IPS-11a (cell line): Measurements from ENCODE around the gene DIP2C.

ENCODE experiments used
- H3K4me3 ChIP-seq: one replicate; pipeline ENCODE4 v1.5.1; 2013; ENCODE audit warnings: low read depth, low read length, control low read depth

DIP2C gene

DNA sequence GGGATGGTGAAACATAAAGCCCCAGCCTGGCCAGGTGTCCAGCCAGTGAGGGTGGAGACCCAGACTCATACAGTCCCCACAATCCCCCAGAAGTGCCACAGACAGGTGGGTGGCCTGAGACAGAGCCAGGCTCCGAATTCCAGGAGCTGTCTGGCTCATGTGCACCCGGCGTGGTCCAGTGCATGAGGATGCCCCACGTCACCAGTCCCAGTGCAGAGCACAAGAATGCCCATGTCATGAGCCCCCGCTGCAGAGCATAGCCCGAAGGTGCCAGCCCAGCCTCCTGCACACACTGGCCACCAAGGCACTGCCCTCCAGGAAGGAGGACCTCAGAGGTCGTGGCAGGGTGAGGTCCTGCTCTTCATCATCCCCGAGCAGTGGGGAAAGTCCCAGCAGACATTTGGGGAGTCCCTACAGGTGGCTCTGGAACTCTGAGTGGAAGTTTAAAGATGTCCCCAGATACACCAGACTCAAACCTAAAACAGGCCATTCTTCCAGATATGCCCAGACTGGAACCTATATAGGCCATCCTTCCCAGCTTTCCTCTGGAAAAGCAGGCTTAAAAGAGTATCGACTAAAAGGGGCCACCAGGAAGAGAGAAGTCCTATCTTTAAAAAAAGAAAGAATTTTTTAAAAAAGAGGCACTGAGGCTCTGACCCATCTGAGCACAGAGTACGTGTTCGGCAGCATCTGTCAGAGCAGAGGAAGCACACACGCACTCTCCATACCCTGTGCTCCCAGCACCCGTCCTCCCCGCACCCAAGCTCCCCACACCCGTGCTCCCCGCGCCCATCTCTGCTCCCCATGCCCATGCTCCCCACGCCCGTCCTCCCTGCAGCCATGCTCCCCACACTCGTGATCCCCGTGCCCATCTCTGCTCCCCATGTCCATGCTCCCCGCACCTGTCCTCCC lies 11.5 kb downstream of the DIP2C start:
- H3K4me3 ChIP-seq, result no peak overlapping the region

DNA sequence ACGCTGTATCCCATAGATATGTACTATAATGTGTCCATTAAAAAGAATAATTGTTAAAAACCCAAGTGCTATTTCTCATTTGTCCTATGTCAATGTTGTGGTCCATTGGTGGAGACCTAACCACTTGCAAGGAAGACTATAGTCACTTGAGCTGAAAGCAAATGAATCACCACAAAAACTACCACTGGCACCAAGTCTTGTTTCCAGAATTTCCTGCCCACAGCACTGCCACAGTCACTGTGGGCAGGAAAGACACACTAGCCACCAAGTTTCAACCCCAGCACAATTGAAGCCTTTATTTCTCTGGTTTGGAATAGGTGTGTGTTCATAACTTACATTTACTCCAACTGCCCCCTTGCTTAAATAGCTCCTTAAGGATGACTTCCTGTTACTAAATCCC lies 12.4 kb downstream of the DIP2C start:
- H3K4me3 ChIP-seq, result no peak overlapping the region

DNA sequence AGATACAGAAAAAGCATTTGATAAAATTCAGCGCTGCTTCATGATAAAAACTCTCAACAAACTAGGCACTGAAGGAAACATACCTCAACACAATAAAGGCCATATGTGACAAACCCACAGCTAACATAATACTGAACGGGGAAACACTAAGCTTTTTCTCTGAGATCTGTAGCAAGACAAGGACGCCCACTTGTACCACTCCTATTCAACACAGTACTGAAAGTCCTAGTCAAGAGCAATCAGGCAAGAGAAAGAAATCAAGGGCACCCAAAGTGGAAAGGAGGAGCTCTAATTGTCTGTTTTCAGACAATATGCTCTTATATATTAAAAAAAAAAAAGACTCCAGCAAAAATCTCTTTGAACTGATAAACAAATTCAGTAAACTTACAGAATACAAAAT lies 13.3 kb downstream of the DIP2C start:
- H3K4me3 ChIP-seq, result no peak overlapping the region

DNA sequence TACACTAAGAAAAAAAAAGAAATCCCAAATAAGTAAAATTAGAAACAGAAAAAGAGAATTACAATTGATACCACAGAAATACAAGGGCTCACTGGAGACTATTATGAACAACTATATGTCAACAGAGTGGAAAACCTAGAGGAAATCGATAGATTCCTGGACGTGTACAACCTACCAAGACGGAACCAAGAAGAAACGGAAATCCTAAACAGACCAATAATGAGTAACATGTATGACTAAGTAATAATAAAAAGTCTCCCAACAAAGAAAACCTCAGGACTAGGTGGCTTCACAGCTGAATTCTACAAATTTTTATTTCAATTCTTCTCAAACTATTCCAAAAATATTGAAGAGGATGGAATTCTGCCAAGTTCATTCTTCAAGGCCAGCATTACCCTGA lies 13.9 kb downstream of the DIP2C start:
- H3K4me3 ChIP-seq, result no peak overlapping the region

DNA sequence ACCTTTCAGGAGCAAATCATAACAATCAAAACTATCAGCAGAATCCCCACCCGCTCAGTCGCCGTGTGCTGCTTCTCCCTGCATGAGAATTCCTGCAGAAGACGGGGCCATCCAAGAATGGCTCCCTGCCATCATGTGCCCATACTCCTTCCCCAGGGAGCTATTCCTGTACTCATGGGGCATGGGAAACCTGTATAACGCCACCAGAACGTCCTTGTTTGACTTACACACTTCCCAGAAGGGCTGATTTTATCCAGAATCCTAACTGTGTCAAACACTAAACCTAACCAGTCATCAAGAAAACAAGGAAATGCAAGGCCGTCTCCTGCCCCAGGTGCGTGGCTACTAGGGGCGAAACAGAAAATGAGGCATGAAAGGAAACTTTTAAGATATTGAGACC lies 16.0 kb downstream of the DIP2C start:
- no peak overlapping the region for H3K4me3 ChIP-seq

DNA sequence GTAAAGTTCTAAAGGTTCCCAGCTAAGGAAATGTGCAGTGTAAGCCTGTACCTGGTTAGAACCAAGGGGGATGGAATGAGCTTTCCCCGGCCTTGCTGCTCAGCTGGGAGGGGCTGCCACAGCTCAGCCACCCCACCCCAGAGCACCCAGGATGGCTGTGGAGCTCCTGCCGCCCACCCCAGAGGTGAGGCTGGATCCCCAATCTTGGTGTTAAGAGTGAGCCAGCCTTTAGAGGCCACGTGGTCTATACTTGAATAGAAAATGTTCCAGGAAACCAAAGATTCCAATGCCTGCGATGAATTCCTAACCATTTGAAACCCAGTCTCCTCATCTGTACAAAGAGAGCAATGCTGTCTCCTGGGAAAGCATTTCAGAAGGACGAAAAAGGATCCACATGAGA lies 16.5 kb downstream of the DIP2C start:
- H3K4me3 ChIP-seq, result no peak overlapping the region

DNA sequence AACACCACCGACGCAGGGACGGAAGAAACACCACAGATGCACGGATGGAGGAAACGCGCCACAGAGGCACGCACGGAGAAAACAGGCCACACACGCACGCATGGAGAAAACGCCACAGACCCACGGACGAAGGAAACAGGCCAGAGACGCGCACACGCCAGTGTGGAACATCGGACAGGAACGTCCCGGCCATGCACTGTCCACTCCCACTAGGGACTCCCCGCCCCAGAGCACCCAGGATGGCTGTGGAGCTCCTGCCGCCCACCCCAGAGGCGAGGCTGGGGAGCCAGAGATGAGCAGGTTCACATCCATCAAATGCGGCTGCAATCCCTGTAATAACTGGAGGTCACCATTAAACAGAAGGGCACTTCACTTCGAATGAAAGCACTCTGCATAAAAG lies 17.3 kb downstream of the DIP2C start:
- H3K4me3 ChIP-seq, result no peak overlapping the region

DNA sequence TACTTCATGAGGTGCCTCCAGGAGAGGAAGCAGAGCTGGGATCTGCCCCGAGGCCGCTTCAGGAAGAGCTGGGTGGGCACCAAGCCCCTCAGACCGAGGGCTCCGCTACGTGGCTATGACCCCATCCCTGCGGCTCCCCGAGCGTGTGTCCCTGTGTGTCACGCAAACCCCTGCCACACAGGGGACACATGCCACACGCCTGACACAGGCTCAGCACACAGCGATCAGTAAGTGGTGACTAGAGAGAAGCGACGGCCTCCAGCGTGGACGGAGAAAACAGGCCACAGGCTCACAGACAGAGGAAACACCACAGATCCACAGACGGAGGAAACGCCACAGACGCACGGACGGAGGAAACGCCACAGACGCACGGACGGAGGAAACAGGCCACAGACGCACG lies 18.5 kb downstream of the DIP2C start:
- H3K4me3 ChIP-seq, result no peak overlapping the region

DNA sequence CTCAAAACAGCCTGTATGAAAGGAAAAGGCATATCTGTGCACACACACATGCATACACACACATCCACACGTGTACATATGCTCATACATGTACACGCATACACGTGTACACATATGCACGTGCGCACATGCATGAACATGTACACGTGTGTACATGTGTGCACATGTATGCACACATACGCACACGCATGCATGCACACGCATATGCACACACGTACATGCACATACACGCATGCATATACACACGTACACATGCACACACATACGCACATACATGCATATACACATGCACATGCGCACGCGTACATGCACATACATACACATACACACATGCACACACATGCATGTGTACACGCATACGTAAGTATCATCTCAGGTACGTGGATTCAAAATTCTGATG lies 19.4 kb downstream of the DIP2C start:
- no peak overlapping the region for H3K4me3 ChIP-seq

DNA sequence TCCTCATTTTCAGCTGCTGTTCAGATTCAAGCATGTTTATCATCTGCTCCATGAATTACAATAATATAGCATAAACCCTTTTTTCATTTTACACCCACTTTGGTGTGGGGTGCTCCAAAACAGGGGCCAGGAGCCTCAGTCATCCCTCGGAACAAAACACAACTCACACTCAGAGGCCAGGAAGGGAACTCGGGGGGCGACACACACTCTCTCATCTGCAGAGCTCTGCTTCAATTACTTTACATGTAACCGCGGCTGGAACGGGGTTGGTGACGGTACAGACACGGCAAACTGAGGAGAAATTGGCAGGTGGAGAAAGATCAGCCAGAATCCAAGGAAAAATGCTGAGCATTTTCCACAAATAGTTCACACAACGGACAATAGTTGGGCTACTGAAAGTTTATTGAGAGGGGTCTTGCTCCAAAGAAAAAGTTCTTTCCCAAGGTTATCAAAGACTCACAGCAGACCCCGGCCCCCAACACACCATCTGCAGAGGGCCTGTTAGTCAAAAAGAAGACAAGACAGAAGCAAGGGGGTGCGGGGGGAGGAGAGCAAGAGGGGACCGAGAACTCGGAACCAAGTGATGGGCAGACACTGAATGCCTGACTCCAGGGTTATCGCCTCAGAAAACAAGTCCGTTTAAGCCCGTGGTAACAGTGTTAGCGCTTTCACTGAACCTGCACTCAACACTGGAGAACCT lies 20.5 kb downstream of the DIP2C start:
- H3K4me3 ChIP-seq, result no peak overlapping the region

DNA sequence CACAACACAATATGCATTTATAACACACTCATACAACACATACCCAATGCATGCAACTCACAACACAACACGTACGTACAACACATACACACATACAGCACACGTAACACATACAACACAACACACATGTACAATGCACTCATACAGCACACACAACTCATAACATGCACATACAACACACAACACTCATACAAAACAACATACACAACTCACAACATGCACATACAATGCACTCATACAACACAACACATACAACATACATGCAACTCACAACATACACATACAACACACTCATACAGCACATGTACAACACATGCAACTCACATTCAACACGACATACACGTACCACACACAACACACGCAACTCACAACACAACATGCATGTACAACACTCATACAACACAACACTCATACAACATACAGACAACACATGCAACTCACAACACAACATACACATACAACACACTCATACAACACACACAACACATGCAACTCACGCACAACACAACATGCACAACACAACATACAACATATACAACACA lies 21.8 kb downstream of the DIP2C start:
- H3K4me3 ChIP-seq, result no peak overlapping the region

DNA sequence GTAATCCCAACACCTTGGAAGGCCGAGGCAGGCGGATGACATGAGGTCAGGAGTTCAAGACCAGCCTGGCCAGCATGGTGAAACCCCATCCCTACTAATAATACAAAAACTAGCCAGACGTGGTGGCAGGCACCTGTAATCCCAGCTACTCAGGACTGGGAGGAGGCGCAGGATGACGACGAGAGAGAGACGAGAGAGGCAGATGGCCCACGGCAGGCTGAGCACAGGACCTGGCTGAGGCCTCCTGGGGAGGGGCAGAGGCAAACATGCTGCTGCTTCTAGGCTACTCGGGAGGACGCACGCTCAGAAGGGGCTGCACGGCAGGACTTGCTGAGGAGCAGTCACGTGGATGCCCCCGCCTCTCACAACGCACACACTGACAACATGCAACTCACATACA lies 22.4 kb downstream of the DIP2C start:
- H3K4me3 ChIP-seq, result no peak overlapping the region

DNA sequence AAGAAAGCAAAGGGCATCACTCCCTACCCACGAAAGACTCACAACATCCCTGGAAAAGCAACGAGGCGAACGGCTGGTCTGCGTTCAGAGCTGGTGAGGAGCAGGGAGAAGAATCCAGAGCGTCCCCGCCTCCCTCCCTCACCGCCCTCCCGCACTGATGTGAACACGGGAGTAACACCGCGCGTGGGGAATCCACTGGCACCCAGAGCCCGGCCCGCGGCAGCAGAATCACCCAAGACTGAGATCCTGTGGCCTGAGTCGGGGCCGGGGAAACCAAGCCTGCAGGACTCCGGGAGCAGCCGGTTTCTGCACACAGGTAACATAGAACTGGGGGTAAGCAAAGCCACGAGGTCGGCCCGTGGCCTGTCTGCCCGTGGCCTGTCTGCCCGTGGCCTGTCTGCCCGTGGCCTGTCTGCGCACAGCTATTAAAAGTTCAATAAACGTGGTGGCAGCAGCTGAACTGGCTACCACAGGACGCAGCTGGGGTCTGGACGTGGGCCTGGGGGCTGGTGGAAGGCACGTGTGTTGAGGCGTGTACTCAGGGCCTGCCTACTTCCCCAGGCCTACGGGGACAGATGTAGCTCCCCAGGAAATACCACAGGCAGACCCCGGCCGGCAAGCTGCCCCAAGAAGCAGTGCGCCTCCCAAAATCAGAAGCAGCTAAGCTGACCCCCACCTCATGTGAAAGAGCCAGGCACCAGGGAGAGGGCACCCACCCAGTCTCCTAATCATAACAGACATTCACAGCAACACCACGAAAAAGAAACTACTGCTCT lies 23.0 kb downstream of the DIP2C start:
- H3K4me3 ChIP-seq, result no peak overlapping the region

DNA sequence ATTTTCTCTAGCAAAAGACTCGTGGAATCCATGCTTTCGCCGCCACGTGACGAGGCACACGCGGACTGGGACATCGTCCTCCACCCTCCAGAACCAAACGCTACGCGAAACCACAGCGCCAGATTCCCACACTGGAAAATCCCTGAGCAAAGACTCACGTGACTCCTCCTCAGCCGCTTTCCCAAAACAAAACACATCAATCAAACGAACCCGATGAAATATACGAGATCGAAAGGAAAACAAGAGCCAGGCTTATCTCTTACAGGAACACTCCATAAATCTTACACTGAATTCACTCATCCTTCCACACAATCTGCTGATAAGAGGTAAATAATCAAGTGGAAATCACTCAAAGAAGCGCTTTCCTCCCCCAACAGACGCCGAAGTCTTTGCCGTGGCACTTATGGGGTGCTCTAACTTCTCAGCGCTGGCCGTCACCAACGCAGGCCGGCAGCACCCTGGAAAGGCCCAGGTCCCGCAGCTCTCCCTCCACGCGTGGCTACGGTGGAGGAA lies 23.8 kb downstream of the DIP2C start:
- no peak overlapping the region for H3K4me3 ChIP-seq

DNA sequence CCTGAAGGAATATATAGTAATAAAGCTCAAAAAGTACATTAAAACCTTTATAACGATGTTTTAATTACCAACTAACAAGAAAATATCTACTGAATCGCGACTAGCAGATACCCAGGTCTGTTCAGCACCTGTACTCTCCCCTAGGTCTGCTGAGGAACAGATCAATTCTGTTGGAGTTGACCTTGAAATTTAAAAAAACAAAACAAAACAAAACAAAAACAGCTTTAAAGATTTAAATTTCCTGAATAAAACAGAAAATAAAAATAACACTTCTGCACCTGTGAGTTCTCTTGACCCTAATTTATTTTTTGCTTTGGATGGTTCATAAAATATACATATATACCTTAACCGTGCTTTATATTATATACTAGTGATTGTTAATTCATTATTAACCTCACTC lies 24.6 kb downstream of the DIP2C start:
- no peak overlapping the region for H3K4me3 ChIP-seq

DNA sequence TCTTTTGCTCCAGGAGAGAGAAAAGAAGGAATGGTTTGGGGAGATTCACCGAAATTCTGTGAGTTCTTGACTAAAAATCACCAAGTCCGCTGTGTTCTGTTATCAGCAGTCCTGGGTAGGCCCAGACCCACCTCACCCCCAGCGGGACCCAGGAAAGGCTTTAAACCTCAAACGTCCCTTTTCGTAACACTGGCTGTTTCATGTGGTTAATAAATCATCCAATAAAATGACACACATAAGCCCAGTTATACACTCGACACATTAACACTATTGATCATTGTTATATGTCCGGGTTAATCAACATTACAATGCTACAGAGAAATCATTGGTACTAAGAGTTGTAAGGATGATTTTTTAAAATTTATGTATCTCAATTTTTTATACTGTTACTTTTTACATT lies 25.2 kb downstream of the DIP2C start:
- no peak overlapping the region for H3K4me3 ChIP-seq

DNA sequence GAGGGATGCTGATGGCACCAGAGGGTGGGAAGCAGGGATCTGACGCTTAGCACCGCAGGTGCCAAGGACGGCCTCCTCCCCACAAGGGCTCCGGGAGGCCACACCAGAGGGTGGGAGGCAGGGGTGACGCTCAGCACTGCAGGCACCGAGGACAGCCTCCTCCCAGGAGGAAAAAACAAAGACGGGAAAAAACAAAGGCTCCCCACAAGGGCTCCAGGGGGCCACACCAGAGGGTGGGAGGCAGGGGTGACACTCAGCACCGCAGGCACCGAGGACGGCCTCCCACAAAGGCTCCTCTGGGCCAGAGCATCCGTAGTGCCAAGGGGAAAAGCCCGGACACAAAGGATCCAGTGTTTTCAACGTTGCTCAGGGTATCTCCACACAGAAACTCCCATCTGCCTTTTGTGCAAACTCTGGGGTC lies 25.6 kb downstream of the DIP2C start:
- no peak overlapping the region for H3K4me3 ChIP-seq

DNA sequence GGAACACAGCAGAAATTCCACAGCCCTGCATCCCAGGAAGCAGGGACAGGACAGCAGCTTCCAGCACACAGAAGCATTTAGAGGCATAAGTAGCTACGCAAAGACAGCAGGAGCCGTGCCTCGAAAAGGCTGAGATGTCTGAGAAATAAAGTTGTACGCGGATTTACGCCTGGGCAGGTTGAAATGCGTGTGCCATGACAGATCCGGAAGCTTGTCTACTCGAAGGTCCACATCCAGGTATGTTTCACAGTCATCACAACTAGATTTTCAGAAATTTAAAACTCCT lies 26.1 kb downstream of the DIP2C start:
- no peak overlapping the region for H3K4me3 ChIP-seq

DNA sequence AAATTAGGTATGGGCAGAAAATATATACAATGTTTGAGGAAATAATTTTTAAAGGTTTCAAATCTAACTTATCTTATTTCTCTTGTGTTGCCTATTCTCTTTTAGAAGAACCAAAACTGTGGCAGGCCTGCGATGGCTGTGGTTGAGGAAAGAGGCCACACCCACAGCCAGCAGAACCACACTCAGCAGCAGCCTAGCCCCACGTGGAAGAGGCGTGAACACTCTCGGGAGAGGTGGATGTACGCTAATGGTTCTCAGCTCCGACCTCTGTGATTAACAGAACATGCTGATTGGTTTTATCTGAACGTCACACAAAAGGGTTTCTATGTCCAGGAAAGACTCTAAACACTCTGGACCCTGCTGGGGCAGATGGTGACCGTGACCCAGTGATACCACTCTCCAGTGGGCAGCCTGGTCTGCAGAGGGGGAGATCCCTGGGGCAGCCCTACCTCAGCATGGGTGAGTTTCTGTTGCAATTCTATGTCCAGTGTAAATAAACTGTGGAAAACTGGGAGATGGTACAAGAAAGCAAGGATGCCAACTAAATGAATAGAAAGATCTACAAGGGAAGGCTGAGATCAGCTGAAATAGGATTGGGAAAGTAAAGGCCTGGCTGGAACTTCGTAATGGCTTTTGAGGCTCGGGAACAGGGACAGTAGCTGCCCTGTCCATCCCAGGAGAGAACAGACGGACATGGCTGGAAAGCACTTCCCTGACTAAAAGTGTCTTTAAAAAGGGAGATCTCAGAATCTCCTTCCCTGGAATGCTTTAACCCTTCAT lies 26.6 kb downstream of the DIP2C start:
- no peak overlapping the region for H3K4me3 ChIP-seq

DNA sequence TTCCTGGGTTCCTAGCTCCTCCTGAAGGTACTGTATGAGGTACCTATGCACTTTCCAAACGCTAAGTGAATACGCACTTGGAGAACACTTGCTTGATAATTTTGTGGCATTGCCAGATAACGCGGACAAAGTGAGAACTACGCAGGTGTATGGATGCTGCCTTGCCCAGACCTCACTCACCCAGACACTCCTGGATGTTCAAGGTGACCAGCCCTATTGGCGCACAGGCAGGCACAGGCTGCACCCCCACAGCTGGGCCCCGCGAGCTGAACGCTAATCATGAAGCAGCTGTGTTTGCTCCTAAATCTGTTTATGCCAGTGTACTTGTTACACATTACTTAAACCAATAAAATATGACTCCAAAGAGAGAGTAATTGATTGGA lies 27.3 kb downstream of the DIP2C start:
- no peak overlapping the region for H3K4me3 ChIP-seq
